GM12892 (cell line): ENCODE data around the gene CELA2A.

Source experiments
- POLR2A ChIP-seq: IDR thresholded peaks from 2 replicates; pipeline ENCODE4 v1.6.1; 2011; ENCODE audit warnings: low read depth, low read length, control low read depth
- POLR2AphosphoS5 ChIP-seq: IDR thresholded peaks from 2 replicates; pipeline ENCODE4 v1.6.1; 2011; ENCODE audit warnings: low read depth, low read length, control low read depth
- TAF1 ChIP-seq: IDR thresholded peaks from 2 replicates; pipeline ENCODE4 v1.6.1; 2011; ENCODE audit warnings: low read depth, mild to moderate bottlenecking, control low read depth, low read length, borderline replicate concordance

- TF ChIP-seq POLR2AphosphoS5 (no peak), TAF1 (no peak), POLR2A (no peak)
Observed at GRCh38 chr1:15489052-15489736, 32.7 kb downstream of the CELA2A start.
